MM.1S (cell line): ENCODE measurements around the gene LRRK1.
A peak's percentile ranks its signal among the peaks of the same experiment; 100 is the strongest.

Source experiments
- DNase-seq: peaks from one replicate; pipeline ENCODE4 v3.0.0-alpha.2; 2015
- H2AFZ ChIP-seq: fragments of 300-600 bp; sonication (generic); 2 replicates; pipeline ENCODE4 v1.6.0; 2016; ENCODE audit warnings: antibody characterized with exemption, low read length
- H3F3A ChIP-seq: fragments of 300-600 bp; sonication (generic); 2 replicates; pipeline ENCODE4 v1.6.1; 2016; ENCODE audit warnings: mild to moderate bottlenecking, antibody characterized with exemption, low read length, moderate library complexity, mixed read lengths; ENCODE audit not compliant: insufficient read depth
- H3K27ac ChIP-seq: fragments of 300-600 bp; sonication (generic); 2 replicates; pipeline ENCODE4 v1.5.1; 2016; ENCODE audit warnings: mild to moderate bottlenecking, low read length
- H3K27me3 ChIP-seq: fragments of 300-600 bp; sonication (generic); replicated peaks from 2 replicates; pipeline ENCODE4 v1.6.0; 2016; ENCODE audit warnings: low read length; ENCODE audit not compliant: insufficient read depth
- H3K36me3 ChIP-seq: fragments of 300-600 bp; sonication (generic); replicated peaks from 2 replicates; pipeline ENCODE4 v1.6.1; 2016; ENCODE audit warnings: mild to moderate bottlenecking, low read length, mixed read lengths; ENCODE audit not compliant: insufficient read depth
- H3K4me1 ChIP-seq: fragments of 300-600 bp; sonication (generic); 2 replicates; pipeline ENCODE4 v1.6.1; 2016; ENCODE audit warnings: low read length, mixed read lengths
- H3K4me2 ChIP-seq: fragments of 300-600 bp; sonication (generic); 2 replicates; pipeline ENCODE4 v1.6.0; 2016; ENCODE audit warnings: low read depth, low read length
- H3K4me3 ChIP-seq: fragments of 300-600 bp; sonication (generic); 2 replicates; pipeline ENCODE4 v1.5.1; 2016; ENCODE audit warnings: low read length, mixed read lengths
- H3K79me2 ChIP-seq: fragments of 300-600 bp; sonication (generic); 2 replicates; pipeline ENCODE4 v1.6.1; 2016; ENCODE audit warnings: mixed run types, low read length, mixed read lengths
- H3K9ac ChIP-seq: fragments of 300-600 bp; sonication (generic); 2 replicates; pipeline ENCODE4 v1.6.1; 2016; ENCODE audit warnings: low read length, mixed read lengths
- H3K9me2 ChIP-seq: fragments of 300-600 bp; sonication (generic); replicated peaks from 2 replicates; pipeline ENCODE4 v1.6.1; 2016; ENCODE audit warnings: mild to moderate bottlenecking, low read length, mixed read lengths; ENCODE audit not compliant: insufficient read depth
- H3K9me3 ChIP-seq: fragments of 300-600 bp; sonication (generic); replicated peaks from 2 replicates; pipeline ENCODE4 v1.6.1; 2016; ENCODE audit warnings: mild to moderate bottlenecking, low read length, mixed read lengths; ENCODE audit not compliant: insufficient read depth
- H4K20me1 ChIP-seq: fragments of 300-600 bp; sonication (generic); 2 replicates; pipeline ENCODE4 v1.6.1; 2016; ENCODE audit warnings: mild to moderate bottlenecking, low read length, moderate library complexity, mixed read lengths; ENCODE audit not compliant: insufficient read depth
- EZH2 ChIP-seq: fragments of 300-600 bp; sonication (generic); optimal IDR thresholded peaks from 2 replicates; pipeline ENCODE3; 2017; ENCODE audit warnings: low read depth, mild to moderate bottlenecking, antibody characterized with exemption, low read length, mixed read lengths
- EZH2phosphoT487 ChIP-seq: fragments of 300-600 bp; sonication (generic); IDR thresholded peaks from 2 replicates; pipeline ENCODE4 v1.6.1; 2018; ENCODE audit warnings: antibody characterized with exemption, low read length
- TF ChIP-seq, protein P1 (sequence below): fragments of 300-600 bp; sonication (generic); IDR thresholded peaks from 2 replicates; pipeline ENCODE4 v1.5.1; 2016; ENCODE audit warnings: antibody characterized with exemption, low read length, mixed read lengths

Gene LRRK1

DNA sequence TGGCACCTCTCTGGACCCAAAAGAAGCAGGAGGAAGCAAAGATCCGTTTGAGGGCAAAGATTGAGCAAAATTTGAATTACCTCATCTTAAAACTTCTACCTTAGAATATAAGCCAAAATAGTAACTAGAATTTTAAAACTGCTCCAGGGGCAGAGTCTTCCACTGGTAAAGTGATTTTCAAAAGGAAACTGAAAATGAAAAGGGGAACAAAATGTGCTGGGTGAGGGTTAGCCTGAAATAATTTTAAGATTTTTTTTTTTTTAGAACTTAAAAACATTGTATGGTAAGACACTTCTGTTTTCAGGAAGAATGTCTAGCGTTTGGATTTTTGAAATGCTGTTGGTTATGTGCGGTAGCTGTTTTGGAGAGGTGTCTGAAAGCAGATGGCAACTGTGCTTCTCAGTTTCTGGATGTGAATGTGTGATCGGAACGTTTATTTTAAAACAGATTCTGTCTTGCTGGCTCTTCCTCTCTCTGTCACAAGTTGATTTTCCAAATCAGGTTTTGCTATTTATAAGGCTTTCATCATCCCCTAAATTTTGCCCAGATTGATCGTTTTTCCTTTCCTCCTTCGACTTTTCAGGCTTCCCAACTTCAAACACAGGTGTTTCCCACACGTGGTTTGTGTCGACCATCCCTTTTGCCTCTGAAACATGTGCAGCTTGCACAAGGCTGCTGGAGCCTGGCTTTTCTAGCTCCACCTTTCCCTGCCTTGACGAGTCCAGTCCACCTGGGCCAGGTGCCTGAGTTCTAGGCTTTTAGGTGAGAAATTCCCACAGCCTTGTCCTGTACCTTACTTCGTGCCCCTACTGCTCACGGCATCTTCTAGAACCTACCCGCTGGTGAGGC, 3.3 kb downstream of the LRRK1 start:
- Histone ChIP-seq H4K20me1 (no peaks in the 10 kb centered on the region), H2AFZ (peak overlapping the region; percentile 57), H3K79me2 (peaks cover 65% of the 10 kb centered on the region), H3K27ac (peak overlapping the region; percentile 96), H3K9me3 (no peaks in the 10 kb centered on the region), H3K9ac (peak overlapping the region; percentile 59), H3K4me2 (peak overlapping the region; percentile 86), H3K27me3 (no peaks in the 10 kb centered on the region), H3K9me2 (no peaks in the 10 kb centered on the region), H3K4me3 (peak overlapping the region; percentile 44), H3F3A (peaks cover 37% of the 10 kb centered on the region), H3K4me1 (peaks cover 43% of the 10 kb centered on the region), H3K36me3 (peaks cover 8% of the 10 kb centered on the region)
- DNase-seq = peak; percentile 63
- TF ChIP-seq EZH2phosphoT487 (no peak), EZH2 (no peak)
- TF ChIP-seq, protein P1, sequence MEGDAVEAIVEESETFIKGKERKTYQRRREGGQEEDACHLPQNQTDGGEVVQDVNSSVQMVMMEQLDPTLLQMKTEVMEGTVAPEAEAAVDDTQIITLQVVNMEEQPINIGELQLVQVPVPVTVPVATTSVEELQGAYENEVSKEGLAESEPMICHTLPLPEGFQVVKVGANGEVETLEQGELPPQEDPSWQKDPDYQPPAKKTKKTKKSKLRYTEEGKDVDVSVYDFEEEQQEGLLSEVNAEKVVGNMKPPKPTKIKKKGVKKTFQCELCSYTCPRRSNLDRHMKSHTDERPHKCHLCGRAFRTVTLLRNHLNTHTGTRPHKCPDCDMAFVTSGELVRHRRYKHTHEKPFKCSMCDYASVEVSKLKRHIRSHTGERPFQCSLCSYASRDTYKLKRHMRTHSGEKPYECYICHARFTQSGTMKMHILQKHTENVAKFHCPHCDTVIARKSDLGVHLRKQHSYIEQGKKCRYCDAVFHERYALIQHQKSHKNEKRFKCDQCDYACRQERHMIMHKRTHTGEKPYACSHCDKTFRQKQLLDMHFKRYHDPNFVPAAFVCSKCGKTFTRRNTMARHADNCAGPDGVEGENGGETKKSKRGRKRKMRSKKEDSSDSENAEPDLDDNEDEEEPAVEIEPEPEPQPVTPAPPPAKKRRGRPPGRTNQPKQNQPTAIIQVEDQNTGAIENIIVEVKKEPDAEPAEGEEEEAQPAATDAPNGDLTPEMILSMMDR = no peak

DNA sequence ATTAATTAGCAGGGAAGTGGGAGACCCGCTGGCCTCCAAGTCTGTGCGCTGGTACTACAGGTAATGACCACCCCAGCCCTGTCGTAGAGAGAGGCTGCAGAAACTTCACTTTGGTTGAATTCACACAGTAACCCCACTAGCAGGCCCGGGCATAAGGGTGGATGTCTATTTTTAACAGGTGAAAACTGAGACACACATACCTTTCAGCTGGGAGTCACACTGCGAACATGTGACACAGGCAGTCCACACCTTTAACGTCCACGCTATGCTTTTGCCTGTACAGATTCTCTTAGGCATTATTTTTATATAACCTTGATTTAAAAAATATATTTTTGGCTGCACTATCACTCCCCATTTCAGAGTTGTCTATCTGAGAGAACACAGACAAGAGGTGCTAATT, 3.9 kb downstream of the LRRK1 start:
- H3K36me3 ChIP-seq = peaks cover 8% of the 10 kb centered on the region
- H3K9me3 ChIP-seq = no peaks in the 10 kb centered on the region
- peaks cover 70% of the 10 kb centered on the region for H3K79me2 ChIP-seq
- H3K27ac ChIP-seq = peak overlapping the region; percentile 96
- H3K4me1 ChIP-seq = peaks cover 39% of the 10 kb centered on the region
- peak overlapping the region; percentile 57 for H2AFZ ChIP-seq
- H3K4me3 ChIP-seq = peak overlapping the region; percentile 44
- DNase-seq = peak; percentile 66
- H3K9me2 ChIP-seq = no peaks in the 10 kb centered on the region
- H4K20me1 ChIP-seq = no peaks in the 10 kb centered on the region
- TF ChIP-seq, protein P1 = no peak
- TF ChIP-seq EZH2phosphoT487 (no peak), EZH2 (no peak)
- peaks cover 37% of the 10 kb centered on the region for H3F3A ChIP-seq
- H3K4me2 ChIP-seq = peak overlapping the region; percentile 86
- peak overlapping the region; percentile 59 for H3K9ac ChIP-seq
- no peaks in the 10 kb centered on the region for H3K27me3 ChIP-seq

DNA sequence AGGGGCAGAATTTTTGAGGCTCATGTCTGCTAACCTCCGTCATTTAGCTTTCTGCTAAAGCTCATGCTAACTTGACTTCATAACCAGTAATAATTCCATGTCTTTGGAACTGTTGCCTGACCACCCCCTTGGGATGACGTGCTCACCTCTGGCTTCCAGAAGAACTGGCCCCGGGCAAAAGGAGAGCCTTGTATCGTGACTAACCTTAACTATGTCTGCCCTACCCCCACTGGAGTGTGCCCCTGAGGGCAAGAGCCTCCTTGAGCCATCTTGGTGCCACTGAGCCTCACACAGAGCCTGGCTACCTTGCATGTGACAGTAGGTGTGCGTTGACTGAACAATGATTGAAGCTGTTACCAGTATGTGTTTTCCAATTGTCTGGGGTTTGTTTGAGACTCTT, 4.7 kb downstream of the LRRK1 start:
- H3K27me3 ChIP-seq = no peaks in the 10 kb centered on the region
- 0 out of 2 replicates have a peak overlapping the region, but pooled peaks have one; percentile 86 for H3K4me2 ChIP-seq
- H4K20me1 ChIP-seq = no peaks in the 10 kb centered on the region
- H3K9me3 ChIP-seq = no peaks in the 10 kb centered on the region
- H3K27ac ChIP-seq = peak overlapping the region; percentile 96; the same call in 1 of the 2 replicates
- H3K4me3 ChIP-seq = no peak overlapping the region
- no peak overlapping the region for H2AFZ ChIP-seq
- H3K9ac ChIP-seq = no peak overlapping the region
- peaks cover 39% of the 10 kb centered on the region for H3K4me1 ChIP-seq
- H3F3A ChIP-seq = peaks cover 37% of the 10 kb centered on the region
- TF ChIP-seq, protein P1 = no peak
- no peak for TF ChIP-seq EZH2
- no peak for TF ChIP-seq EZH2phosphoT487
- peaks cover 11% of the 10 kb centered on the region for H3K36me3 ChIP-seq
- H3K9me2 ChIP-seq = no peaks in the 10 kb centered on the region
- no peak for DNase-seq
- H3K79me2 ChIP-seq = peaks cover 70% of the 10 kb centered on the region
